ENCODE data around the gene KIRREL1. TPM values are rescaled to one million over a fixed set of nuclear protein-coding genes. Genes with fewer than 3 reads are reported as not detected.

Gene KIRREL1
- total RNA-seq, 1 donor from 2014 or later: 39.5 TPM

DNA sequence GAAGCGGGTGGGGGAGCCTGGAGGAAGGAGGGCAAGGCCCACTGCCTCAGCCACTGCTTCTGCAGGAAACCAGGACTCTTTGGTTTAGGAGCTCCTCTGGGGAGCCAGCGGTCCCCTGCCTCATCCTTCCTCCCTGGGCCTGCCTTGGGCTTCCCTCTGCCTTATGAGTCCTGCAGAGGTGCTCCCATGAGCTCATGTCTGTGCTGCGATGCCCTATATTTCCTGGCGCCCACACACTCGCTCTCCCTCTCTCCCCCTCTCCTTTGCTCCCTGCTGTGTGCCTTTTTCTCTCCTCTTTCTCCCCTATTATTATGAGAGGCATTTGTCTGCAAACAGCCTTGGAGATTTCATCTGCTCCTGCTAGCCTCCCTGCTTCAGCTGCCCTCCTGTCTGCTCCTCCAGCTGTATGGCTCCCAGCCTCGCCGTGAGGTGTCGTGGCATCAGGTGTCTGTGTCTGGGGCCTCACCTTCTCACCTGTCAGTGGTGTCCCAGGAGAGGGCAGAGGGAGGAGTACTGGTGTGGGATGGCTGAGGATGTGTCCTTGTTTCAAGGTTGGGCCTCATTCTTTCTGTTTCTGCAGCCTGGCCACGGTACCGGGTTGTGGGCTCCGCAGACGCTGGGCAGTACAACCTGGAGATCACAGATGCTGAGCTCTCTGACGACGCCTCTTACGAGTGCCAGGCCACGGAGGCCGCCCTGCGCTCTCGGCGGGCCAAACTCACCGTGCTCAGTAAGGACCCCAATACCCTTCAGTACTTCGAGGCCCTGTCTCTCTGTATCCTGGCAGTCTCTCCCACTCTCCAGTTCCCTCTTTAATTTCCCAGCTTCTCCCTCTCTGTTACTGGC, 84.2 kb downstream of the KIRREL1 start:
- Histone ChIP-seq H2AFZ (replicated peaks) (no peak overlapping the region), H3K4me2 (peak overlapping the region; percentile 38), H3K79me2 (ENCODE audit: low read depth) (peaks cover 44% of the 10 kb centered on the region), H3K27me3 (no peaks in the 10 kb centered on the region), H3K9ac (peak overlapping the region; percentile 42), H3K4me3 (no peak overlapping the region), H4K20me1 (ENCODE audit: low read depth) (peaks cover 57% of the 10 kb centered on the region), H3K4me1 (peaks cover 52% of the 10 kb centered on the region), H3F3A (ENCODE audit: low read depth) (peaks cover 29% of the 10 kb centered on the region), H3K36me3 (no peaks in the 10 kb centered on the region), H3K9me3 (ENCODE audit: low read depth) (no peaks in the 10 kb centered on the region), H3K27ac (peak overlapping the region; percentile 70)
- Mint-ChIP-seq H3K36me3 (peaks cover 31% of the 10 kb centered on the region), H3K4me3 (no peak overlapping the region), H3K9me3 (no peaks in the 10 kb centered on the region), H3K27ac (peak overlapping the region; percentile 91), H3K27me3 (ENCODE audit: insufficient read depth, low read depth) (no peaks in the 10 kb centered on the region), H3K4me1 (peaks cover 53% of the 10 kb centered on the region)
- DNase-seq (ENCODE audit: low spot score): no peak
- TF ChIP-seq, protein P1, sequence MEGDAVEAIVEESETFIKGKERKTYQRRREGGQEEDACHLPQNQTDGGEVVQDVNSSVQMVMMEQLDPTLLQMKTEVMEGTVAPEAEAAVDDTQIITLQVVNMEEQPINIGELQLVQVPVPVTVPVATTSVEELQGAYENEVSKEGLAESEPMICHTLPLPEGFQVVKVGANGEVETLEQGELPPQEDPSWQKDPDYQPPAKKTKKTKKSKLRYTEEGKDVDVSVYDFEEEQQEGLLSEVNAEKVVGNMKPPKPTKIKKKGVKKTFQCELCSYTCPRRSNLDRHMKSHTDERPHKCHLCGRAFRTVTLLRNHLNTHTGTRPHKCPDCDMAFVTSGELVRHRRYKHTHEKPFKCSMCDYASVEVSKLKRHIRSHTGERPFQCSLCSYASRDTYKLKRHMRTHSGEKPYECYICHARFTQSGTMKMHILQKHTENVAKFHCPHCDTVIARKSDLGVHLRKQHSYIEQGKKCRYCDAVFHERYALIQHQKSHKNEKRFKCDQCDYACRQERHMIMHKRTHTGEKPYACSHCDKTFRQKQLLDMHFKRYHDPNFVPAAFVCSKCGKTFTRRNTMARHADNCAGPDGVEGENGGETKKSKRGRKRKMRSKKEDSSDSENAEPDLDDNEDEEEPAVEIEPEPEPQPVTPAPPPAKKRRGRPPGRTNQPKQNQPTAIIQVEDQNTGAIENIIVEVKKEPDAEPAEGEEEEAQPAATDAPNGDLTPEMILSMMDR (IDR thresholded peaks at IDR 0.05): no peak
- no peak for TF ChIP-seq EZH2 (IDR thresholded peaks at IDR 0.05)
- TF ChIP-seq EZH2phosphoT487 (IDR thresholded peaks at IDR 0.05): no peak

DNA sequence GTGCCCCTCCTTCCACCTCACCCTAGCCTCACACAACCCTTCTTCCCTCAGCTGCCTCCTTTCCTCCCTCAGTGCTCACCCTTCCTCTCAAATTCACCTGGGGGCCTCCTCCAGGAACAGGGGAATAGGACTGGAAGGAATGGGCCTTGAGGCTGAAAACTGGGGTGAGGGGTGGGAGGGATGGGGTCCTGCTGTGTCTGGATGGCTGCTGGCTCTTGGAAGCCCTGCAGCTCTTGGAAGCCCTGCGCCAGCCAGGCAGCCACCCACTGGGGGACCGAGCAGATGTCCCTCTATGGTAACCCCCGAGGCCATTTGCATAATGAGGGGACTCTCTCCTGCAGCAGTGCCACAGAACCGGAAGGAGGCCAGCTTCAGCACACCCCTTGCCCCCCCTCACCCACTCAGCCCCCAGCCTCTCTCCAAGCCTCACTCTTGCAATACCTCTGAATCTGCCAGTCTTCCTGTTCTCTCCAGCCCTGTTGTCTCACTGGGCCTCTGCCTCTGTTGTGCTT, 85.2 kb downstream of the KIRREL1 start:
- H3K79me2 ChIP-seq (ENCODE audit: low read depth): peaks cover 35% of the 10 kb centered on the region
- peaks cover 29% of the 10 kb centered on the region for H3F3A ChIP-seq (ENCODE audit: low read depth)
- H3K27ac ChIP-seq: no peak overlapping the region
- no peaks in the 10 kb centered on the region for H3K36me3 ChIP-seq
- H3K4me3 Mint-ChIP-seq: no peak overlapping the region
- peaks cover 47% of the 10 kb centered on the region for H3K4me1 ChIP-seq
- no peaks in the 10 kb centered on the region for H3K9me3 Mint-ChIP-seq
- H3K4me1 Mint-ChIP-seq: peaks cover 45% of the 10 kb centered on the region
- H3K4me2 ChIP-seq: no peak overlapping the region
- no peaks in the 10 kb centered on the region for H3K27me3 ChIP-seq
- no peak for DNase-seq (ENCODE audit: low spot score)
- no peak overlapping the region for H3K4me3 ChIP-seq
- H4K20me1 ChIP-seq (ENCODE audit: low read depth): peaks cover 48% of the 10 kb centered on the region
- H3K9me3 ChIP-seq (ENCODE audit: low read depth): no peaks in the 10 kb centered on the region
- H3K36me3 Mint-ChIP-seq: peaks cover 36% of the 10 kb centered on the region
- no peak overlapping the region for H2AFZ ChIP-seq (replicated peaks)
- peak overlapping the region; percentile 55 for H3K27ac Mint-ChIP-seq
- no peak overlapping the region for H3K9ac ChIP-seq
- TF ChIP-seq, protein P1 (IDR thresholded peaks at IDR 0.05): no peak
- TF ChIP-seq EZH2phosphoT487 (IDR thresholded peaks at IDR 0.05) (no peak), EZH2 (IDR thresholded peaks at IDR 0.05) (no peak)
- H3K27me3 Mint-ChIP-seq (ENCODE audit: insufficient read depth, low read depth): no peaks in the 10 kb centered on the region

DNA sequence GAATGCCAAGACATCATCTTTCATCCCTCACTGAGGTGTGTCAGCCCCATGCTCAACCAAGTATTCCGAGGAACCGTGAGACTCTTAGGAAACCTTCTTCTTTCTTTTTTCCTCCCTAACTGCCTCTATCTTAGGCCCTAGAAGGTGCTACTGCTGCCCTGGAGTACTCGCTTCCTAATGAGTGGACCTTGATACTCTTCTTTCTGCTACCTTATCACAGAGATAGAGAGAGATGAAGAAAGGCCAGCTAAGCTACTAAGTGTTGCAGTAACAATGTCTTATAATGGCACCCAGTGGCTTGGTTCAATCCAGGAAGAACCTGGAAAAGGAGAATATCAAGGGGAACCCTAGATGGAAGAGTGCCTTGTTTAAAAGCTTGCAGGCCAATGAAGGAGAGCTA, 86.6 kb downstream of the KIRREL1 start:
- Histone ChIP-seq H3K36me3 (peaks cover under 1% of the 10 kb centered on the region), H3K79me2 (ENCODE audit: low read depth) (peaks cover 21% of the 10 kb centered on the region), H3K9ac (no peak overlapping the region), H3K4me3 (no peak overlapping the region), H3K4me1 (peaks cover 33% of the 10 kb centered on the region), H3K27me3 (no peaks in the 10 kb centered on the region), H3K4me2 (no peak overlapping the region), H2AFZ (replicated peaks) (no peak overlapping the region), H3K9me3 (ENCODE audit: low read depth) (no peaks in the 10 kb centered on the region), H3K27ac (no peak overlapping the region), H4K20me1 (ENCODE audit: low read depth) (peaks cover 34% of the 10 kb centered on the region), H3F3A (ENCODE audit: low read depth) (peaks cover 25% of the 10 kb centered on the region)
- Mint-ChIP-seq H3K4me3 (no peak overlapping the region), H3K9me3 (no peaks in the 10 kb centered on the region), H3K27me3 (ENCODE audit: insufficient read depth, low read depth) (no peaks in the 10 kb centered on the region), H3K36me3 (peaks cover 32% of the 10 kb centered on the region), H3K4me1 (peaks cover 34% of the 10 kb centered on the region), H3K27ac (peak overlapping the region; percentile 64)
- no peak for DNase-seq (ENCODE audit: low spot score)
- no peak for TF ChIP-seq EZH2 (IDR thresholded peaks at IDR 0.05)
- TF ChIP-seq, protein P1 (IDR thresholded peaks at IDR 0.05): no peak
- no peak for TF ChIP-seq EZH2phosphoT487 (IDR thresholded peaks at IDR 0.05)

Data from neural progenitor cell (in vitro differentiated cells).